ENCODE results near the gene ARL3.

DNA sequence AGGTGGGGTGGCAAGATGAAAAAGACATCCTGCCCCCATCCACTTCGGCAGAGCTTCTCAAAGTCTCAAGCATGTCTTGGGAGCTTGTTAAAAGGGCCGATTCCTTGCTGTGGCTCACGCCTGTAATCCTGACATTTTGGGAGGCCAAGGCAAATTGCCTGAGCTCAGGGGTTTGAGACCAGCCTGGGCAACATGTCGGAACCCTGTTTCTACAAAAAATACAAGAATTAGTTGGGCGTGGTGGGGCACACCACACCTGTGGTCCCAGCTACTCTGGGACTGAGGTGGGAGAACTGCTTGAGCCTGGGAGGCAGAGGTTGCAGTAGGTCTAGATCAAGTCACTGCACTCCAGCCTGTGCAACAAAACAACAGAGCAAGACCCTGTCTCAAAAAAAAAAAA, 55.4 kb downstream of the ARL3 start:
- TF ChIP-seq, protein P1, sequence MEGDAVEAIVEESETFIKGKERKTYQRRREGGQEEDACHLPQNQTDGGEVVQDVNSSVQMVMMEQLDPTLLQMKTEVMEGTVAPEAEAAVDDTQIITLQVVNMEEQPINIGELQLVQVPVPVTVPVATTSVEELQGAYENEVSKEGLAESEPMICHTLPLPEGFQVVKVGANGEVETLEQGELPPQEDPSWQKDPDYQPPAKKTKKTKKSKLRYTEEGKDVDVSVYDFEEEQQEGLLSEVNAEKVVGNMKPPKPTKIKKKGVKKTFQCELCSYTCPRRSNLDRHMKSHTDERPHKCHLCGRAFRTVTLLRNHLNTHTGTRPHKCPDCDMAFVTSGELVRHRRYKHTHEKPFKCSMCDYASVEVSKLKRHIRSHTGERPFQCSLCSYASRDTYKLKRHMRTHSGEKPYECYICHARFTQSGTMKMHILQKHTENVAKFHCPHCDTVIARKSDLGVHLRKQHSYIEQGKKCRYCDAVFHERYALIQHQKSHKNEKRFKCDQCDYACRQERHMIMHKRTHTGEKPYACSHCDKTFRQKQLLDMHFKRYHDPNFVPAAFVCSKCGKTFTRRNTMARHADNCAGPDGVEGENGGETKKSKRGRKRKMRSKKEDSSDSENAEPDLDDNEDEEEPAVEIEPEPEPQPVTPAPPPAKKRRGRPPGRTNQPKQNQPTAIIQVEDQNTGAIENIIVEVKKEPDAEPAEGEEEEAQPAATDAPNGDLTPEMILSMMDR (IDR thresholded peaks at IDR 0.05): no peak
- TF ChIP-seq POLR2A (IDR thresholded peaks at IDR 0.05): no peak

All from body of pancreas (tissue), 4 donors.